GM23248 (cell line): ENCODE data around the gene FAM149A.

Experiments
- EZH2 ChIP-seq: fragments of 200-600 bp; sonication (generic); IDR thresholded peaks from 2 replicates; pipeline ENCODE4 v1.6.1; 2018; ENCODE audit warnings: antibody characterized with exemption, mild to moderate bottlenecking; ENCODE audit not compliant: insufficient read depth, poor library complexity, severe bottlenecking
- EZH2phosphoT487 ChIP-seq: fragments of 200-600 bp; sonication (generic); IDR thresholded peaks from 2 replicates; pipeline ENCODE4 v1.6.1; 2018; ENCODE audit warnings: antibody characterized with exemption, moderate library complexity, mild to moderate bottlenecking, low read depth; ENCODE audit not compliant: insufficient read depth

DNA sequence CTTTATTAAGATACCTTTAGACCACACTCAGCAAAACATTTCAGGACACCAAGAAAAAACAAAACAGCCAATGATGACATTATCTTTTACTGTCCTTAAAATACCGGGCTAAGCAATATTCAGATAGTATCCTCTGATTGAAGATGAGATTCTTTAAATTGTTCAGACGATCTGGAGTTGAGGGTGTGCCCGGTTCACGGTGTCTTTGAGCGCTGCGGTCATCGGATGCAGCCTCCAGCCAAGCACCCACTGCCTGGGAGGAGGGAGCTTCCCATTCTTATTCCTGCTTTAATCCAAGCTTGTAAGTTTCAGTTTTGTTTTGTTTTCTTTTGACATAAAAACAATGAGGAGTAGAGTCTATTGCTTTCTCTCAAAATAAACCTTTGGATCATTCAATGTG is 14.1 kb downstream of the FAM149A start:
- no peak for TF ChIP-seq EZH2phosphoT487
- TF ChIP-seq EZH2, result no peak
